A549 (cell line): Measurements from ENCODE around the gene PRSS22. TPM values are rescaled to one million over a fixed set of nuclear protein-coding genes. Genes with fewer than 3 reads are reported as not detected.

Experiments used
- ATAC-seq, 2 experiments: fragments of 200-7000 bp in 1 of 2; fragments of >200 bp in 1 of 2; cut with Nextera tagmentation in 1 of 2; cut with Tn5 transposase in 1 of 2; 3 replicates each; pipeline versions ENCODE4 v1.8.0 to v1.9.1; 2018 to 2020; ENCODE audit warnings: mild to moderate bottlenecking in 1 of 2, moderate library complexity in 1 of 2
- CTCF ChIA-PET: fragments of 300-600 bp; sonication (Branson Sonifier 250); formaldehyde crosslinking; extraction: SDS; loops from one replicate; lab custom pipeline; 2021; ENCODE audit warnings: antibody characterized with exemption, inconsistent platforms; lab: Yijun Ruan, JAX
- POLR2A ChIA-PET: fragments of 350-600 bp; formaldehyde crosslinking; extraction: SDS; loops from one replicate; lab custom pipeline; 2021; ENCODE audit warnings: antibody characterized with exemption, inconsistent platforms; lab: Yijun Ruan, JAX
- DNase-seq, 2 experiments: peaks; one replicate each; pipeline versions ENCODE4 v3.0.0 to v3.0.0-alpha.2; 2011 to 2016; ENCODE audit warnings: low read depth in 1 of 2, low spot score in 1 of 2
- FAIRE-seq: peaks from 2 replicates; lab custom pipeline; 2011; peaks lifted over from hg19 to GRCh38; lab: Jason Lieb, UNC
- H3K27ac ChIP-seq, 2 experiments: fragments of >200 bp; sonication (Bioruptor Twin); formaldehyde crosslinking; 3 replicates each; pipeline ENCODE4 v1.5.1; 2016 to 2017
- H3K4me1 ChIP-seq: fragments of >200 bp; sonication (Bioruptor Twin); formaldehyde crosslinking; 3 replicates; pipeline ENCODE4 v1.6.1; 2016
- H3K4me2 ChIP-seq: fragments of >200 bp; sonication (Bioruptor Twin); formaldehyde crosslinking; 3 replicates; pipeline ENCODE4 v1.6.1; 2016
- H3K4me3 ChIP-seq: fragments of >200 bp; sonication (Bioruptor Twin); formaldehyde crosslinking; 3 replicates; pipeline ENCODE4 v1.5.1; 2016
- H3K9me3 ChIP-seq: fragments of >200 bp; sonication (Bioruptor Twin); formaldehyde crosslinking; 3 replicates; pipeline ENCODE4 v1.6.1; 2016
- BCL3 ChIP-seq: fragments of >200 bp; sonication (Bioruptor Twin); formaldehyde crosslinking; IDR thresholded peaks from 3 replicates; pipeline ENCODE4 v1.6.1; 2016
- BHLHE40 ChIP-seq: IDR thresholded peaks from 2 replicates; pipeline ENCODE4 v1.6.1; 2012; ENCODE audit warnings: low read depth, low read length, inconsistent platforms
- CHD4 ChIP-seq: fragments of 200-600 bp; sonication (generic); IDR thresholded peaks from 2 replicates; pipeline ENCODE4 v1.6.1; 2016; ENCODE audit warnings: antibody characterized with exemption, mild to moderate bottlenecking, borderline replicate concordance
- E2F6 ChIP-seq: IDR thresholded peaks from 2 replicates; pipeline ENCODE4 v1.6.1; 2012; ENCODE audit warnings: low read depth, borderline replicate concordance
- EHMT2 ChIP-seq: fragments of 200-600 bp; sonication (generic); IDR thresholded peaks from 2 replicates; pipeline ENCODE4 v1.6.1; 2016; ENCODE audit warnings: antibody characterized with exemption, low read depth, mild to moderate bottlenecking, moderate library complexity
- ELK1 ChIP-seq: fragments of 150-350 bp; IDR thresholded peaks from 2 replicates; pipeline ENCODE4 v1.6.1; 2014; ENCODE audit warnings: low read depth, mild to moderate bottlenecking, low read length
- FOXS1 ChIP-seq: fragments of 250-450 bp; sonication (Bioruptor Pico); IDR thresholded peaks from 2 replicates; pipeline ENCODE4 v1.5.0; 2020; ENCODE audit warnings: mild to moderate bottlenecking, moderate library complexity
- HDAC2 ChIP-seq: fragments of 200-600 bp; sonication (generic); IDR thresholded peaks from 2 replicates; pipeline ENCODE4 v1.6.1; 2016
- HOXB5 ChIP-seq: fragments of 250-450 bp; sonication (Bioruptor Pico); IDR thresholded peaks from 2 replicates; pipeline ENCODE4 v1.5.0; 2020; ENCODE audit warnings: mild to moderate bottlenecking, moderate library complexity
- JUN ChIP-seq, 2 experiments: fragments of >200 bp; sonication (Bioruptor Twin); formaldehyde crosslinking; IDR thresholded peaks; 2 replicates in 1 of 2; 3 replicates in 1 of 2; pipeline ENCODE4 v1.6.1; 2016 to 2017
- JUNB ChIP-seq: fragments of >200 bp; sonication (Bioruptor Twin); formaldehyde crosslinking; IDR thresholded peaks from 2 replicates; pipeline ENCODE4 v1.6.1; 2016
- MAX ChIP-seq: IDR thresholded peaks from 2 replicates; pipeline ENCODE4 v1.6.1; 2012
- PHF8 ChIP-seq: fragments of 200-600 bp; sonication (generic); IDR thresholded peaks from 2 replicates; pipeline ENCODE4 v1.6.1; 2016; ENCODE audit warnings: low read depth, mild to moderate bottlenecking, antibody characterized with exemption, moderate library complexity, borderline replicate concordance
- POLR2A ChIP-seq: IDR thresholded peaks from 2 replicates; pipeline ENCODE4 v1.6.1; 2012; ENCODE audit warnings: mild to moderate bottlenecking, low read length
- POLR2AphosphoS2 ChIP-seq: conservative IDR thresholded peaks from 2 replicates; pipeline ENCODE4 v1.6.1; 2012; ENCODE audit warnings: low read length, improper control_type of control experiment, inconsistent platforms
- RARB ChIP-seq: fragments of 250-450 bp; sonication (Bioruptor Pico); IDR thresholded peaks from 2 replicates; pipeline ENCODE4 v1.8.0; 2021; ENCODE audit warnings: mild to moderate bottlenecking, moderate library complexity
- RCOR1 ChIP-seq: fragments of 150-350 bp; IDR thresholded peaks from 2 replicates; pipeline ENCODE4 v1.6.1; 2014; ENCODE audit warnings: antibody characterized with exemption, low read length, low read depth
- RFX5 ChIP-seq: fragments of 450-650 bp; IDR thresholded peaks from 2 replicates; pipeline ENCODE4 v1.7.1; 2014; ENCODE audit warnings: antibody characterized with exemption, mild to moderate bottlenecking, moderate library complexity
- SREBF2 ChIP-seq: fragments of 450-650 bp; IDR thresholded peaks from 2 replicates; pipeline ENCODE4 v1.6.1; 2014; ENCODE audit warnings: mild to moderate bottlenecking, moderate library complexity
- WGBS: methylation state at CpG from one replicate; pipeline ENCODE4 v1.1.6; 2017; ENCODE audit errors: missing lambda C conversion rate; 5-methylcytosine and 5-hydroxymethylcytosine counted together
- polyA plus RNA-seq, 4 experiments: library from polyadenylated mRNA; depleted of rRNA in 3 of 4; stranded (reverse); fragments of >200 nt; fragmentation: RNase III in 1 of 4; extraction: RNeasy Plus Mini Kit Qiagen cat#74134 plus additional on column Dnase treatment in 1 of 4; gene quantifications; 2 replicates in 3 of 4; 3 replicates in 1 of 4; pipeline ENCODE4 v1.2.3, GENCODE V29; 2011 to 2017

PRSS22 gene
- polyA plus RNA-seq, 2 of the 4 experiments (the other 2 are of a cell fraction): 0.10 TPM; not detected in 1

- no peak for TF ChIP-seq FOXS1 (CRISPR knock-in tag)
- TF ChIP-seq HDAC2: no peak
- TF ChIP-seq RCOR1: no peak
- TF ChIP-seq EHMT2: no peak
- TF ChIP-seq SREBF2: no peak
- no peak for TF ChIP-seq ELK1
- TF ChIP-seq RARB (CRISPR knock-in tag): no peak
Observed at GRCh38 chr16:2884041-2884451, 26.1 kb upstream of the PRSS22 start (continued).

- Histone ChIP-seq H3K4me1 (peaks cover 5% of the 10 kb centered on the region; the same call in 2 of the 3 replicates), H3K27ac (peak overlapping the region; percentile 96 to 97), H3K9me3 (no peaks in the 10 kb centered on the region), H3K4me3 (peak overlapping the region; percentile 94), H3K4me2 (peak overlapping the region; percentile 99)
- no peak for DNase-seq
- peak; percentile 20 to 40 for ATAC-seq
- 3% methylated on average over 6 of the region's 31 CpGs for WGBS
- ChIA-PET CTCF (interaction anchor here (0.9 to 6.6 kb wide), 9 partner anchors 9 to 45 kb away, joined by 3 to 52 read pairs (median 5); no protein-coding TSS in a partner anchor), POLR2A (interaction anchor here (0.8 to 3.8 kb wide), 13 partner anchors 11 to 201 kb away, joined by 3 to 62 read pairs (median 4); partner anchors contain the start of genes KCTD5 and SRRM2)
- no peak for FAIRE-seq
- no peak for TF ChIP-seq BHLHE40
Observed at GRCh38 chr16:2883458-2883908, 25.5 kb upstream of the PRSS22 start.

GRCh38 chr16:2882650-2883457 lies 24.9 kb upstream of the PRSS22 start, which contains the start of gene FLYWCH2:
TSS of gene FLYWCH2 (plus strand) at chr16:2883215. CDS start at chr16:2896450, 13,235 bp downstream.
- no peak for FAIRE-seq
- ChIA-PET CTCF (interaction anchor here (0.6 to 6.6 kb wide), 11 partner anchors 8 to 1390 kb away, joined by 3 to 52 read pairs (median 5); partner anchors contain the start of gene TFAP4), POLR2A (interaction anchor here (0.8 to 3.8 kb wide), 17 partner anchors 9 to 209 kb away, joined by 3 to 62 read pairs (median 4); partner anchors contain the start of genes FLYWCH1, KCTD5 and SRRM2)

More at GRCh38 chr16:2882650-2883457, 24.9 kb upstream of the PRSS22 start, which contains the start of gene FLYWCH2:
- ATAC-seq (peak; percentile 95 to 98), DNase-seq (peak; percentile 97 to 99)
- H3K4me2 ChIP-seq: peak within 1 kb of the TSS; percentile 99
- TF ChIP-seq HDAC2 (no peak), CHD4 (no peak), SREBF2 (no peak), E2F6 (peak; percentile 46; the same call in 1 of the 2 replicates), POLR2A (peak; percentile 87), MAX (0 out of 2 replicates have a peak, but pooled peaks have one; percentile 43), HOXB5 (CRISPR knock-in tag) (0 out of 2 replicates have a peak, but pooled peaks have one; percentile 15), JUNB (no peak), PHF8 (peak; percentile 42), BCL3 (peak; percentile 43; the same call in 2 of the 3 replicates), RFX5 (peak; percentile 78), JUN (IDR thresholded peaks at IDR 0.05) (peak; percentile 43 to 61; a peak in 3 of 5 replicates), POLR2AphosphoS2 (no peak)
- WGBS: under 1% methylated on average over 23 of the region's 73 CpGs
- H3K27ac ChIP-seq: peak within 1 kb of the TSS; percentile 96 to 97
- no peaks in the 10 kb centered on the region for H3K9me3 ChIP-seq
- peak within 1 kb of the TSS; percentile 94 for H3K4me3 ChIP-seq
- H3K4me1 ChIP-seq: peaks cover 5% of the 10 kb centered on the region; the same call in 2 of the 3 replicates
